Stimulated activated CD4-positive, alpha-beta T cell treated with anti-CD3 and anti-CD28 coated beads, Interleukin-12 subunit alpha, Interleukin-12 subunit beta, amount 100 ng/mL, for 24 hours (primary cell): ENCODE results near the gene USP48.
"Not testable (repeated sequence)": the region's sequence is repeated elsewhere in the genome, so short reads cannot be mapped to it uniquely, and the experiment has no call there.

Experiments
- DNase-seq, 2 experiments: peaks; one replicate each; pipeline ENCODE4 v3.0.0-alpha.2; 2020; ENCODE audit warnings: low read depth in 2 of 2

USP48 gene

GRCh38 chr1:21700094-21700493, 82.9 kb downstream of the USP48 start:
- DNase-seq, result no peak

- DNase-seq, result no peak
Measured at GRCh38 chr1:21696931-21697330, 86.0 kb downstream of the USP48 start.

GRCh38 chr1:21693732-21694131, 89.2 kb downstream of the USP48 start:
- no peak for DNase-seq

GRCh38 chr1:21691739-21692138, 91.2 kb downstream of the USP48 start:
- no peak for DNase-seq

GRCh38 chr1:21689661-21690372, 93.1 kb downstream of the USP48 start:
- no peak for DNase-seq

GRCh38 chr1:21687081-21687529, 95.8 kb downstream of the USP48 start:
- DNase-seq, result no peak

GRCh38 chr1:21685946-21686678, 96.8 kb downstream of the USP48 start:
- DNase-seq, result no peak

- no peak for DNase-seq
Measured at GRCh38 chr1:21681426-21681825, 101.5 kb downstream of the USP48 start.

GRCh38 chr1:21680918-21681317, 102.0 kb downstream of the USP48 start:
- DNase-seq, result no peak

- no peak for DNase-seq
Measured at GRCh38 chr1:21680381-21680780, 102.6 kb downstream of the USP48 start.

GRCh38 chr1:21677168-21677567, 105.8 kb downstream of the USP48 start:
- no peak for DNase-seq

GRCh38 chr1:21674957-21675356, 108.0 kb downstream of the USP48 start:
- DNase-seq, result no peak

- DNase-seq, result not testable (repeated sequence)
Measured at GRCh38 chr1:21673853-21674252, 109.1 kb downstream of the USP48 start.

GRCh38 chr1:21673277-21673780, 109.6 kb downstream of the USP48 start:
- no peak for DNase-seq

- DNase-seq, result no peak
Measured at GRCh38 chr1:21672478-21673276, 110.3 kb downstream of the USP48 start.

GRCh38 chr1:21671915-21672314, 111.0 kb downstream of the USP48 start:
- no peak for DNase-seq

GRCh38 chr1:21670956-21671902, 111.7 kb downstream of the USP48 start:
- no peak for DNase-seq

GRCh38 chr1:21670059-21670881, 112.7 kb downstream of the USP48 start:
- DNase-seq, result no peak

GRCh38 chr1:21669258-21670058, 113.5 kb downstream of the USP48 start, which contains the start of gene RAP1GAP:
RAP1GAP (minus strand) TSS chr1:21669357; CDS start chr1:21620032, 49,325 bp downstream.
- no peak for DNase-seq
